ENCODE results near the gene PJVK. TPM values are rescaled to one million over a fixed set of nuclear protein-coding genes. Genes with fewer than 3 reads are reported as not detected.
A peak's percentile ranks its signal among the peaks of the same experiment; 100 is the strongest.

PJVK gene
- polyA plus RNA-seq, 3 donors = 1.4 TPM; not detected in 2

DNA sequence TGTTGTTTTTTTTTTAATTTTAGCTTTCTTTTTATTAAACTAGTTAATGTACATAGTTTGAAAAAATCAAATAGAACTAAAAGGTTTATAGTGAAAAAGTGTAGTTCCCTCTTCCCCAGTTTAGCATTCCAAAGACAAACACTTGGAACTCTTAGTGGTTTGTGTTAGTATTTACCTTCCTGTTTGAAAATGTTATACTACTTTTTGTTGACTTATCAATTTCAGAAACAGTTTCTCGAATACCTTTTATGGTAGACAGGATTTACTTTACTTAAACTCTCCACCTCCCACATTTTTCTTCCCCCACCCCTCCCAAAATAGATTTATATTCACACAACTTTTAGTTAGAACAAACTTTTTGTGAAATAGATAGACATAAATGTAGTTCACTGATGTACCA, 55.8 kb downstream of the PJVK start:
- H3K79me2 ChIP-seq (ENCODE audit: insufficient read depth, low read length) = no peaks in the 10 kb centered on the region
- H3K4me3 Mint-ChIP-seq = no peak overlapping the region
- no peaks in the 10 kb centered on the region for H3K9me3 ChIP-seq (replicated peaks in 1 of 2; ENCODE audit: control insufficient read depth in 1 of 2, insufficient read depth in 1 of 2, low read length in 2 of 2)
- no peaks in the 10 kb centered on the region for H3K4me1 ChIP-seq (ENCODE audit: control insufficient read depth in 1 of 2, insufficient read depth in 2 of 2, low read length in 2 of 2)
- H3K27me3 ChIP-seq (ENCODE audit: control insufficient read depth in 2 of 2, insufficient read depth in 2 of 2, low read length in 2 of 2) = no peaks in the 10 kb centered on the region
- no peak overlapping the region for H3K27ac ChIP-seq (ENCODE audit: low read depth in 1 of 2, low read length in 2 of 2)
- H2AFZ ChIP-seq (ENCODE audit: insufficient read depth, low read depth, low read length, poor library complexity, severe bottlenecking) = no peak overlapping the region
- H3K36me3 Mint-ChIP-seq = peaks cover 68 to 74% of the 10 kb centered on the region in 2 donors
- peak overlapping the region in 2 of 7 donors; percentile 26 to 53 for H3K27ac Mint-ChIP-seq
- peaks cover 2% of the 10 kb centered on the region for H3K4me1 Mint-ChIP-seq
- H3K4me3 ChIP-seq (replicated peaks in 1 of 3; ENCODE audit: low read depth in 2 of 3, low read length in 3 of 3) = no peak overlapping the region
- intact Hi-C loops (cut with micrococcal nuclease) = no loop called here
- TF ChIP-seq, protein P1, sequence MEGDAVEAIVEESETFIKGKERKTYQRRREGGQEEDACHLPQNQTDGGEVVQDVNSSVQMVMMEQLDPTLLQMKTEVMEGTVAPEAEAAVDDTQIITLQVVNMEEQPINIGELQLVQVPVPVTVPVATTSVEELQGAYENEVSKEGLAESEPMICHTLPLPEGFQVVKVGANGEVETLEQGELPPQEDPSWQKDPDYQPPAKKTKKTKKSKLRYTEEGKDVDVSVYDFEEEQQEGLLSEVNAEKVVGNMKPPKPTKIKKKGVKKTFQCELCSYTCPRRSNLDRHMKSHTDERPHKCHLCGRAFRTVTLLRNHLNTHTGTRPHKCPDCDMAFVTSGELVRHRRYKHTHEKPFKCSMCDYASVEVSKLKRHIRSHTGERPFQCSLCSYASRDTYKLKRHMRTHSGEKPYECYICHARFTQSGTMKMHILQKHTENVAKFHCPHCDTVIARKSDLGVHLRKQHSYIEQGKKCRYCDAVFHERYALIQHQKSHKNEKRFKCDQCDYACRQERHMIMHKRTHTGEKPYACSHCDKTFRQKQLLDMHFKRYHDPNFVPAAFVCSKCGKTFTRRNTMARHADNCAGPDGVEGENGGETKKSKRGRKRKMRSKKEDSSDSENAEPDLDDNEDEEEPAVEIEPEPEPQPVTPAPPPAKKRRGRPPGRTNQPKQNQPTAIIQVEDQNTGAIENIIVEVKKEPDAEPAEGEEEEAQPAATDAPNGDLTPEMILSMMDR (IDR thresholded peaks at IDR 0.05) = no peak
- no peak overlapping the region for H3K9ac ChIP-seq (ENCODE audit: insufficient read depth, low read length, poor library complexity, severe bottlenecking)
- H4K20me1 ChIP-seq (ENCODE audit: insufficient read depth, low read length) = no peaks in the 10 kb centered on the region
- H3K4me2 ChIP-seq (replicated peaks; ENCODE audit: extremely low read depth, low read length, poor library complexity, severe bottlenecking) = no peak overlapping the region
- H3K9me3 Mint-ChIP-seq = peaks cover 0 to 2% (median 0%) of the 10 kb centered on the region in 7 donors
- no peak for DNase-seq
- no peaks in the 10 kb centered on the region for H3K27me3 Mint-ChIP-seq (ENCODE audit: low read depth in 3 of 3)
- WGBS (ENCODE audit: insufficient coverage) = no CpG with 5 or more reads among the region's 1 CpG
- peaks cover 58 to 80% of the 10 kb centered on the region in 2 donors for H3K36me3 ChIP-seq (replicated peaks in 1 of 2; ENCODE audit: control insufficient read depth in 1 of 2, insufficient read depth in 2 of 2, low read length in 2 of 2)

DNA sequence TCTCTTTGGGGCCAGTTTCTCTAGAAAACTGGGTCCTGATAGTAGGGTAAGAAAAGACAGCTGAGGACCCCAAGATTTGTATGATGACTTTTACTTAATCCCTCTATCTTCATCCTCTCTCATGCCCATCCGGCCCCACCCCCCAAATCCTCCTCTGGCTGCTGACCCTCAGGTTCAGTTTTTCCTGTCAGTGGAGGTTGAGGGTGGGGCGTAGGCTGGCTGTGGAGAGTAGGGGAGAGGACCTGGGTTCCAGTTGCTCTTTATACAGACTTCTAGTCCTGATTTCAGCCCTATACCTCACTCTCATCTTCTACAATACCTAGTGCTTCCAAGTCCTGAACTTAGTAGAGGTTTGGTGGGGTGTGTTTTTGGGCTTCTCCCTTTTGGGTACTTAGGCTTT, 57.5 kb downstream of the PJVK start:
- intact Hi-C loops (cut with micrococcal nuclease) = no loop called here
- Histone ChIP-seq H3K36me3 (replicated peaks in 1 of 2; ENCODE audit: control insufficient read depth in 1 of 2, insufficient read depth in 2 of 2, low read length in 2 of 2) (peaks cover 49 to 80% of the 10 kb centered on the region in 2 donors), H3K27me3 (ENCODE audit: control insufficient read depth in 2 of 2, insufficient read depth in 2 of 2, low read length in 2 of 2) (no peaks in the 10 kb centered on the region), H4K20me1 (ENCODE audit: insufficient read depth, low read length) (no peaks in the 10 kb centered on the region), H3K4me3 (replicated peaks in 1 of 3; ENCODE audit: low read depth in 2 of 3, low read length in 3 of 3) (no peak overlapping the region), H3K4me2 (replicated peaks; ENCODE audit: extremely low read depth, low read length, poor library complexity, severe bottlenecking) (no peak overlapping the region), H3K4me1 (ENCODE audit: control insufficient read depth in 1 of 2, insufficient read depth in 2 of 2, low read length in 2 of 2) (no peaks in the 10 kb centered on the region), H3K27ac (ENCODE audit: low read depth in 1 of 2, low read length in 2 of 2) (peak overlapping the region in 1 of 2 donors; percentile 20), H3K9me3 (replicated peaks in 1 of 2; ENCODE audit: control insufficient read depth in 1 of 2, insufficient read depth in 1 of 2, low read length in 2 of 2) (no peaks in the 10 kb centered on the region), H2AFZ (ENCODE audit: insufficient read depth, low read depth, low read length, poor library complexity, severe bottlenecking) (no peak overlapping the region), H3K79me2 (ENCODE audit: insufficient read depth, low read length) (no peaks in the 10 kb centered on the region), H3K9ac (ENCODE audit: insufficient read depth, low read length, poor library complexity, severe bottlenecking) (no peak overlapping the region)
- H3K4me3 Mint-ChIP-seq = no peak overlapping the region
- no peak for DNase-seq
- peaks cover 63 to 72% of the 10 kb centered on the region in 2 donors for H3K36me3 Mint-ChIP-seq
- peaks cover 2% of the 10 kb centered on the region for H3K4me1 Mint-ChIP-seq
- H3K27ac Mint-ChIP-seq = peak overlapping the region in 2 of 7 donors; percentile 46 to 80
- TF ChIP-seq, protein P1 (IDR thresholded peaks at IDR 0.05) = no peak
- H3K27me3 Mint-ChIP-seq (ENCODE audit: low read depth in 3 of 3) = no peaks in the 10 kb centered on the region
- peaks cover 0 to 2% (median 0%) of the 10 kb centered on the region in 7 donors for H3K9me3 Mint-ChIP-seq
- WGBS (ENCODE audit: insufficient coverage) = no CpG with 5 or more reads among the region's 2 CpGs
